ENCODE results near the gene CATSPERB. TPM values are rescaled to one million over a fixed set of nuclear protein-coding genes. Genes with fewer than 3 reads are reported as not detected.
"Not testable (repeated sequence)": the region's sequence is repeated elsewhere in the genome, so short reads cannot be mapped to it uniquely, and the experiment has no call there.

Gene CATSPERB
- total RNA-seq, 1 donor = 0.81 TPM

- TF ChIP-seq CTCF (IDR thresholded peaks at IDR 0.05; ENCODE audit: insufficient read depth, low read length) = no peak
- no peak overlapping the region for H3K4me3 ChIP-seq (ENCODE audit: low read depth, low read length)
- DNase-seq (ENCODE audit: low read depth) = no peak
Observed at GRCh38 chr14:91595736-91596135, 136.2 kb downstream of the CATSPERB start.

- DNase-seq (ENCODE audit: low read depth); H3K4me3 ChIP-seq (ENCODE audit: low read depth, low read length): not testable (repeated sequence)
Observed at GRCh38 chr14:91593957-91594356, 137.9 kb downstream of the CATSPERB start.

GRCh38 chr14:91586410-91586809 lies 145.5 kb downstream of the CATSPERB start:
- no peak for TF ChIP-seq CTCF (IDR thresholded peaks at IDR 0.05; ENCODE audit: insufficient read depth, low read length)
- no peak overlapping the region for H3K4me3 ChIP-seq (ENCODE audit: low read depth, low read length)
- no peak for DNase-seq (ENCODE audit: low read depth)

GRCh38 chr14:91585856-91586255 lies 146.0 kb downstream of the CATSPERB start:
- TF ChIP-seq CTCF (IDR thresholded peaks at IDR 0.05; ENCODE audit: insufficient read depth, low read length) = no peak
- H3K4me3 ChIP-seq (ENCODE audit: low read depth, low read length) = no peak overlapping the region
- no peak for DNase-seq (ENCODE audit: low read depth)

- H3K4me3 ChIP-seq (ENCODE audit: low read depth, low read length) = no peak overlapping the region
- DNase-seq (ENCODE audit: low read depth) = no peak
- no peak for TF ChIP-seq CTCF (IDR thresholded peaks at IDR 0.05; ENCODE audit: insufficient read depth, low read length)
Observed at GRCh38 chr14:91582761-91583160, 149.1 kb downstream of the CATSPERB start.

- DNase-seq (ENCODE audit: low read depth) = no peak
- H3K4me3 ChIP-seq (ENCODE audit: low read depth, low read length) = no peak overlapping the region
- TF ChIP-seq CTCF (IDR thresholded peaks at IDR 0.05; ENCODE audit: insufficient read depth, low read length) = no peak
Observed at GRCh38 chr14:91580876-91581577, 150.9 kb downstream of the CATSPERB start.

GRCh38 chr14:91577632-91578233 lies 154.2 kb downstream of the CATSPERB start:
- no peak overlapping the region for H3K4me3 ChIP-seq (ENCODE audit: low read depth, low read length)
- no peak for TF ChIP-seq CTCF (IDR thresholded peaks at IDR 0.05; ENCODE audit: insufficient read depth, low read length)
- no peak for DNase-seq (ENCODE audit: low read depth)
